K562 (cell line): ENCODE data around the gene FDPS.

Experiments used
- ARHGAP35 ChIP-seq: fragments of 450-650 bp; IDR thresholded peaks from 2 replicates; pipeline ENCODE4 v1.6.1; 2018; ENCODE audit not compliant: partially characterized antibody
- EZH2 ChIP-seq: IDR thresholded peaks from 2 replicates; pipeline ENCODE4 v1.6.1; 2012; ENCODE audit warnings: low read depth, mild to moderate bottlenecking, inconsistent platforms, low read length, borderline replicate concordance
- IRF2 ChIP-seq: sonication (generic); formaldehyde crosslinking; IDR thresholded peaks from 2 replicates; pipeline ENCODE4 v1.8.1; 2022; ENCODE audit warnings: mild to moderate bottlenecking, missing genetic modification reagents
- KLF10 ChIP-seq: fragments of 250-450 bp; sonication (Bioruptor Pico); IDR thresholded peaks from 2 replicates; pipeline ENCODE4 v1.6.1; 2021; ENCODE audit warnings: matching md5 sums
- MGA ChIP-seq: fragments of 450-650 bp; IDR thresholded peaks from 2 replicates; pipeline ENCODE4 v1.6.1; 2016; ENCODE audit warnings: mild to moderate bottlenecking, moderate library complexity
- POLR2A ChIP-seq: fragments of 450-650 bp; conservative IDR thresholded peaks from 2 replicates; pipeline ENCODE4 v1.6.1; 2016
- SRSF7 ChIP-seq: fragments of 200-400 bp; formaldehyde crosslinking; optimal IDR thresholded peaks from 2 replicates; pipeline ENCODE3; 2017; ENCODE audit warnings: mild to moderate bottlenecking, low read depth, low read length
- ZKSCAN8 ChIP-seq: fragments of 200-800 bp; sonication (Bioruptor generic); IDR thresholded peaks from 2 replicates; pipeline ENCODE4 v1.6.1; 2016; ENCODE audit warnings: missing genetic modification characterization, missing compliant biosample characterization
- ZSCAN29 ChIP-seq: fragments of 450-650 bp; IDR thresholded peaks from 2 replicates; pipeline ENCODE4 v1.6.1; 2017
- TF ChIP-seq, protein P1 (sequence below), 2 experiments: fragments of 450-650 bp; formaldehyde crosslinking in 1 of 2; IDR thresholded peaks; 2 replicates each; pipeline versions ENCODE4 v1.4.0 to v1.6.1; 2014 to 2020; ENCODE audit warnings: mild to moderate bottlenecking in 2 of 2, borderline replicate concordance in 1 of 2, low read depth in 1 of 2

GRCh38 chr1:155327981-155328380, 19.3 kb downstream of the FDPS start:
- TF ChIP-seq KLF10 (CRISPR knock-in tag): no peak
- TF ChIP-seq, protein P1, sequence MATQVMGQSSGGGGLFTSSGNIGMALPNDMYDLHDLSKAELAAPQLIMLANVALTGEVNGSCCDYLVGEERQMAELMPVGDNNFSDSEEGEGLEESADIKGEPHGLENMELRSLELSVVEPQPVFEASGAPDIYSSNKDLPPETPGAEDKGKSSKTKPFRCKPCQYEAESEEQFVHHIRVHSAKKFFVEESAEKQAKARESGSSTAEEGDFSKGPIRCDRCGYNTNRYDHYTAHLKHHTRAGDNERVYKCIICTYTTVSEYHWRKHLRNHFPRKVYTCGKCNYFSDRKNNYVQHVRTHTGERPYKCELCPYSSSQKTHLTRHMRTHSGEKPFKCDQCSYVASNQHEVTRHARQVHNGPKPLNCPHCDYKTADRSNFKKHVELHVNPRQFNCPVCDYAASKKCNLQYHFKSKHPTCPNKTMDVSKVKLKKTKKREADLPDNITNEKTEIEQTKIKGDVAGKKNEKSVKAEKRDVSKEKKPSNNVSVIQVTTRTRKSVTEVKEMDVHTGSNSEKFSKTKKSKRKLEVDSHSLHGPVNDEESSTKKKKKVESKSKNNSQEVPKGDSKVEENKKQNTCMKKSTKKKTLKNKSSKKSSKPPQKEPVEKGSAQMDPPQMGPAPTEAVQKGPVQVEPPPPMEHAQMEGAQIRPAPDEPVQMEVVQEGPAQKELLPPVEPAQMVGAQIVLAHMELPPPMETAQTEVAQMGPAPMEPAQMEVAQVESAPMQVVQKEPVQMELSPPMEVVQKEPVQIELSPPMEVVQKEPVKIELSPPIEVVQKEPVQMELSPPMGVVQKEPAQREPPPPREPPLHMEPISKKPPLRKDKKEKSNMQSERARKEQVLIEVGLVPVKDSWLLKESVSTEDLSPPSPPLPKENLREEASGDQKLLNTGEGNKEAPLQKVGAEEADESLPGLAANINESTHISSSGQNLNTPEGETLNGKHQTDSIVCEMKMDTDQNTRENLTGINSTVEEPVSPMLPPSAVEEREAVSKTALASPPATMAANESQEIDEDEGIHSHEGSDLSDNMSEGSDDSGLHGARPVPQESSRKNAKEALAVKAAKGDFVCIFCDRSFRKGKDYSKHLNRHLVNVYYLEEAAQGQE (IDR thresholded peaks at IDR 0.05; ENCODE audit: borderline replicate concordance): no peak
- TF ChIP-seq, protein P1 (CRISPR knock-in tag; IDR thresholded peaks at IDR 0.05; ENCODE audit: low read depth): no peak
- no peak for TF ChIP-seq ZKSCAN8 (CRISPR knock-in tag)
- no peak for TF ChIP-seq IRF2 (CRISPR knock-in tag)
- TF ChIP-seq EZH2: no peak
- no peak for TF ChIP-seq ZSCAN29
- TF ChIP-seq POLR2A: no peak
- no peak for TF ChIP-seq MGA
- TF ChIP-seq ARHGAP35: no peak
- TF ChIP-seq SRSF7: no peak
